Measurements from ENCODE around the gene CX3CR1. TPM values are rescaled to one million over a fixed set of nuclear protein-coding genes. Genes with fewer than 3 reads are reported as not detected.

Gene CX3CR1
- total RNA-seq (2021; ENCODE audit: unreplicated experiment) (not detected), Bru-seq, nascent RNA (percentile 5 among the genes with signal in this experiment), BruChase-seq, experiment 1, labeled RNA remaining after a 2-hour chase (percentile 15 among the genes with signal in this experiment), BruChase-seq, experiment 2, labeled RNA remaining after a 6-hour chase (percentile 11 among the genes with signal in this experiment)
- polyA plus RNA-seq (2012; ENCODE audit: insufficient read length), result not detected
- long read RNA-seq, result 0 reads

GRCh38 chr3:39279745-39280517 lies at the start of gene CX3CR1:
Gene CX3CR1 (minus strand): TSS chr3:39280036. CDS start chr3:39266509, 13,527 bp downstream.
- no peak within 1 kb of the TSS for H3K4me3 ChIP-seq (ENCODE audit: low read depth in 2 of 2, low read length in 2 of 2)
- H3K27me3 ChIP-seq (ENCODE audit: control insufficient read depth, insufficient read depth, low read length), result no peaks in the 10 kb centered on the region; the same call in 1 of the 2 replicates
- no peaks in the 10 kb centered on the region for H3K36me3 ChIP-seq (ENCODE audit: control insufficient read depth, insufficient read depth, low read length)
- H3K4me1 ChIP-seq (ENCODE audit: control insufficient read depth, insufficient read depth, low read length), result no peaks in the 10 kb centered on the region
- no peak for ATAC-seq
- no peak for DNase-seq (ENCODE audit: low read depth, low spot score)
- POLR2A ChIA-PET, result no interaction called here
- CTCF ChIA-PET, result interaction anchor here (0.6 to 1.1 kb wide), 2 partner anchors 13 to 138 kb away, joined by 3 read pairs; no protein-coding TSS in a partner anchor
- in situ Hi-C loops (cut with HindIII; ENCODE audit: low pct_unique_long_range_greater_than_20kb, low sequenced_read_pairs), result no loop called here
- no peak within 1 kb of the TSS for H3K27ac ChIP-seq (ENCODE audit: low read length)
- H3K9me3 ChIP-seq (ENCODE audit: control insufficient read depth, insufficient read depth, low read depth, low read length), result no peaks in the 10 kb centered on the region
- no TSS peak for BruUV-seq (replicated peaks)
- intact Hi-C loops (cut with micrococcal nuclease; ENCODE audit: unreplicated experiment), result no loop called here
- TF ChIP-seq REST (IDR thresholded peaks at IDR 0.05; ENCODE audit: insufficient read depth in 1 of 2, low read depth in 2 of 2, low read length in 1 of 2), result no peak
- TF ChIP-seq SIN3A (IDR thresholded peaks at IDR 0.05; ENCODE audit: borderline replicate concordance, insufficient read depth, low read depth, low read length), result no peak
- no peak for TF ChIP-seq TCF7L2 (IDR thresholded peaks at IDR 0.05; ENCODE audit: low read depth, low read length)
- TF ChIP-seq POLR2AphosphoS5 (IDR thresholded peaks at IDR 0.05; ENCODE audit: low read depth, low read length), result no peak
- no peak for TF ChIP-seq CTCF (IDR thresholded peaks at IDR 0.05)

GRCh38 chr3:39329493-39329892 lies 49.7 kb upstream of the CX3CR1 start, which contains the start of gene CCR8:
Gene CCR8 (plus strand): TSS chr3:39329709. CDS start chr3:39332332, 2,623 bp downstream.
- ChIA-PET POLR2A (no interaction called here), CTCF (no interaction called here)
- intact Hi-C loops (cut with micrococcal nuclease; ENCODE audit: unreplicated experiment), result no loop called here

More at GRCh38 chr3:39329493-39329892, 49.7 kb upstream of the CX3CR1 start, which contains the start of gene CCR8:
- DNase-seq (ENCODE audit: low read depth, low spot score), result no peak
- Histone ChIP-seq H3K9me3 (ENCODE audit: control insufficient read depth, insufficient read depth, low read depth, low read length) (no peaks in the 10 kb centered on the region), H3K27ac (ENCODE audit: low read length) (no peak within 1 kb of the TSS), H3K4me3 (ENCODE audit: low read depth in 2 of 2, low read length in 2 of 2) (no peak within 1 kb of the TSS), H3K27me3 (ENCODE audit: control insufficient read depth, insufficient read depth, low read length) (no peaks in the 10 kb centered on the region), H3K36me3 (ENCODE audit: control insufficient read depth, insufficient read depth, low read length) (no peaks in the 10 kb centered on the region), H3K4me1 (ENCODE audit: control insufficient read depth, insufficient read depth, low read length) (no peaks in the 10 kb centered on the region)
- no peak for ATAC-seq
- in situ Hi-C loops (cut with HindIII; ENCODE audit: low pct_unique_long_range_greater_than_20kb, low sequenced_read_pairs), result no loop called here
- BruUV-seq (replicated peaks), result no TSS peak
- no peak for TF ChIP-seq SIN3A (IDR thresholded peaks at IDR 0.05; ENCODE audit: borderline replicate concordance, insufficient read depth, low read depth, low read length)
- no peak for TF ChIP-seq TCF7L2 (IDR thresholded peaks at IDR 0.05; ENCODE audit: low read depth, low read length)
- TF ChIP-seq CTCF (IDR thresholded peaks at IDR 0.05), result no peak
- TF ChIP-seq REST (IDR thresholded peaks at IDR 0.05; ENCODE audit: insufficient read depth in 1 of 2, low read depth in 2 of 2, low read length in 1 of 2), result no peak
- TF ChIP-seq POLR2AphosphoS5 (IDR thresholded peaks at IDR 0.05; ENCODE audit: low read depth, low read length), result no peak

Measured in Panc1 (cell line).